Nephron (organoid): ENCODE data around the gene CECR2.

Source experiments
- H3K27ac Mint-ChIP-seq, 3 experiments: 2 replicates each; pipeline ENCODE4 v1.8.0; 2020; ENCODE audit warnings: mixed read lengths in 3 of 3, mild to moderate bottlenecking in 2 of 3, moderate library complexity in 1 of 3
- H3K27me3 Mint-ChIP-seq: 2 replicates; pipeline ENCODE4 v1.8.0; 2021; ENCODE audit warnings: low read depth, mild to moderate bottlenecking, moderate library complexity, mixed read lengths
- H3K36me3 Mint-ChIP-seq: 2 replicates; pipeline ENCODE4 v1.8.0; 2020; ENCODE audit warnings: low read depth, mixed read lengths
- H3K4me1 Mint-ChIP-seq: 2 replicates; pipeline ENCODE4 v1.8.0; 2020; ENCODE audit warnings: mixed read lengths
- H3K4me3 Mint-ChIP-seq, 3 experiments: 2 replicates each; pipeline ENCODE4 v1.8.0; 2020; ENCODE audit warnings: mild to moderate bottlenecking in 3 of 3, mixed read lengths in 3 of 3, moderate library complexity in 2 of 3
- H3K9me3 Mint-ChIP-seq: 2 replicates; pipeline ENCODE4 v1.8.0; 2020; ENCODE audit warnings: mixed read lengths
- CTCF ChIP-seq, 3 experiments: fragments of 200-600 bp; sonication (generic); IDR thresholded peaks; one replicate each; pipeline ENCODE4 v1.5.0; 2021; ENCODE audit warnings: antibody characterized with exemption in 3 of 3; ENCODE audit not compliant: unreplicated experiment in 3 of 3

The CECR2 gene

GRCh38 chr22:17357688-17358087 is 11.6 kb upstream of the CECR2 start:
- peaks cover 10% of the 10 kb centered on the region for H3K4me1 Mint-ChIP-seq
- no peak overlapping the region for H3K27ac Mint-ChIP-seq
- no peak overlapping the region for H3K4me3 Mint-ChIP-seq
- H3K9me3 Mint-ChIP-seq: no peaks in the 10 kb centered on the region
- no peaks in the 10 kb centered on the region for H3K27me3 Mint-ChIP-seq
- H3K36me3 Mint-ChIP-seq: no peaks in the 10 kb centered on the region
- no peak for TF ChIP-seq CTCF (IDR thresholded peaks at IDR 0.05; ENCODE audit: unreplicated experiment in 3 of 3)

- Mint-ChIP-seq H3K36me3 (no peaks in the 10 kb centered on the region), H3K9me3 (no peaks in the 10 kb centered on the region)
Measured at GRCh38 chr22:17358415-17358814, 10.8 kb upstream of the CECR2 start.

GRCh38 chr22:17359501-17359900 is 9.8 kb upstream of the CECR2 start:
- no peak for TF ChIP-seq CTCF (IDR thresholded peaks at IDR 0.05; ENCODE audit: unreplicated experiment in 3 of 3)
- Mint-ChIP-seq H3K36me3 (no peaks in the 10 kb centered on the region), H3K27ac (peak overlapping the region in 1 of 3 experiments; percentile 14)

More at GRCh38 chr22:17358415-17358814, 10.8 kb upstream of the CECR2 start:
- H3K27ac Mint-ChIP-seq: peak overlapping the region in 1 of 3 experiments; percentile 63
- no peak for TF ChIP-seq CTCF (IDR thresholded peaks at IDR 0.05; ENCODE audit: unreplicated experiment in 3 of 3)
- H3K4me1 Mint-ChIP-seq: peaks cover 10% of the 10 kb centered on the region
- no peaks in the 10 kb centered on the region for H3K27me3 Mint-ChIP-seq
- H3K4me3 Mint-ChIP-seq: no peak overlapping the region

GRCh38 chr22:17366329-17366728 is 2.9 kb upstream of the CECR2 start:
- Mint-ChIP-seq H3K27ac (peak overlapping the region; percentile 58 to 63 (median 63)), H3K9me3 (no peaks in the 10 kb centered on the region), H3K36me3 (no peaks in the 10 kb centered on the region), H3K27me3 (peaks cover 3% of the 10 kb centered on the region), H3K4me3 (peak overlapping the region; percentile 75 to 84 (median 77)), H3K4me1 (peaks cover 31% of the 10 kb centered on the region)
- TF ChIP-seq CTCF (IDR thresholded peaks at IDR 0.05; ENCODE audit: unreplicated experiment in 3 of 3): no peak

More at GRCh38 chr22:17359501-17359900, 9.8 kb upstream of the CECR2 start:
- Mint-ChIP-seq H3K4me3 (no peak overlapping the region), H3K27me3 (no peaks in the 10 kb centered on the region), H3K4me1 (peaks cover 10% of the 10 kb centered on the region), H3K9me3 (no peaks in the 10 kb centered on the region)

- Mint-ChIP-seq H3K27me3 (peaks cover 3% of the 10 kb centered on the region), H3K4me1 (peaks cover 31% of the 10 kb centered on the region), H3K4me3 (peak overlapping the region; percentile 75 to 84 (median 77)), H3K9me3 (no peaks in the 10 kb centered on the region), H3K36me3 (no peaks in the 10 kb centered on the region), H3K27ac (peak overlapping the region; percentile 58 to 63 (median 63))
- TF ChIP-seq CTCF (IDR thresholded peaks at IDR 0.05; ENCODE audit: unreplicated experiment in 3 of 3): peak in 2 of 3 experiments; percentile 37 to 48
Measured at GRCh38 chr22:17366830-17367229, 2.4 kb upstream of the CECR2 start.

GRCh38 chr22:17368144-17368543 is 1.1 kb upstream of the CECR2 start:
- peak overlapping the region; percentile 80 to 98 (median 95) for H3K27ac Mint-ChIP-seq
- no peaks in the 10 kb centered on the region for H3K9me3 Mint-ChIP-seq
- peaks cover 3% of the 10 kb centered on the region for H3K27me3 Mint-ChIP-seq
- H3K4me1 Mint-ChIP-seq: peaks cover 31% of the 10 kb centered on the region
- H3K36me3 Mint-ChIP-seq: no peaks in the 10 kb centered on the region
- peak overlapping the region; percentile 89 to 99 (median 91) for H3K4me3 Mint-ChIP-seq
- TF ChIP-seq CTCF (IDR thresholded peaks at IDR 0.05; ENCODE audit: unreplicated experiment in 3 of 3): no peak
